Kidney epithelial cell (primary cell): ENCODE results near the gene NRG3. TPM values are rescaled to one million over a fixed set of nuclear protein-coding genes. Genes with fewer than 3 reads are reported as not detected.

ENCODE experiments used
- DNase-seq: peaks from one replicate; pipeline ENCODE4 v3.0.0-alpha.2; 2010; ENCODE audit warnings: low read depth
- H3K27me3 ChIP-seq: 2 replicates; pipeline ENCODE4 v1.6.0; 2011; ENCODE audit warnings: low read length; ENCODE audit not compliant: control insufficient read depth, insufficient read depth
- H3K36me3 ChIP-seq: 2 replicates; pipeline ENCODE4 v1.5.1; 2011; ENCODE audit warnings: low read length; ENCODE audit not compliant: control insufficient read depth, insufficient read depth
- H3K4me3 ChIP-seq: 2 replicates; pipeline ENCODE4 v1.5.1; 2011; ENCODE audit warnings: low read depth, mild to moderate bottlenecking, control low read depth, low read length
- total RNA-seq: library from RNA; depleted of rRNA; stranded (reverse); fragments of >200 nt; gene quantifications from 2 replicates; pipeline ENCODE4 v1.2.3, GENCODE V29; 2015
- TF ChIP-seq, protein P1 (sequence below): IDR thresholded peaks from 2 replicates; pipeline ENCODE4 v1.5.1; 2011; ENCODE audit warnings: mild to moderate bottlenecking, moderate library complexity, low read length, control low read depth, inconsistent platforms; ENCODE audit not compliant: insufficient read depth, poor library complexity, severe bottlenecking

Gene NRG3
- total RNA-seq, 1 donor from 2014 or later: 10.2 TPM

DNA sequence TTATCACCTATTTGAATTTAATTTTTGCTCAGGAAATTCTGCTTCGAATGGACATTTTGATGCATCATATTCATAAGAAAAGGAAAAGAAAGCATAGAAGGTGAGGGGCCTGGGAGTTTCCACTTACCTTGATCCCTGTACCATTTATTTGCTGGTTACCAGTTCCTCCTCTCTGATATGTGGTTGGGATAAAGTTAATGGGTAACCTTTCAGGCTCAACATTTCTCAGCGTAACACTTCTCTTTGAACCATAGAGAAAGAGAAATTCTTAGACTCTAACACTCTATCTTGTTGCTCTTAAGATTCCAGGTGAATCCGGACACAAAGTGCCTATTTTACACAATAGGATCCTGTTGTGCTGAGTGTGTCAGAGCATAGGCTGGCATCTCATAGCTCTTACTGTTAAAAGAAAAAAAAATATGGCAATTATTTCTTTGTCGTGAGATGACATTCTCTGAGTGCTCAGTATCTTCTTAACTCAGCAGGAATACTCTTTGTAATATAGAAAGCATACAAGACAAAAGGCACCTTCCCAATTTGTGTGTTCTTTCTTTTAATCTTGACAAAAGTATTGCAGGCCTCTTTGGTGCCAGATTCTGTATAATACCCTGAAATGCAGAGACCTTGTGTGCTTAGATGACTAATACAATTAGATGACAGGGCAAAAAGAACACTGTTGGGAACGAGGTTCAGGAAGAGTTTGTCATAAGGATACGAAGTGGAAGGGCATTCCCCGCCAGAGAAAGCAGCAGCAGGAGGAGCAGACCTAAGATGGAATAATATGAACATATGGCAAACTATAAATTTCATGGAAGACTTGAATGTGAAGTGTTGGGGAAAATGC is 689.6 kb downstream of the NRG3 start:
- DNase-seq: no peak

DNA sequence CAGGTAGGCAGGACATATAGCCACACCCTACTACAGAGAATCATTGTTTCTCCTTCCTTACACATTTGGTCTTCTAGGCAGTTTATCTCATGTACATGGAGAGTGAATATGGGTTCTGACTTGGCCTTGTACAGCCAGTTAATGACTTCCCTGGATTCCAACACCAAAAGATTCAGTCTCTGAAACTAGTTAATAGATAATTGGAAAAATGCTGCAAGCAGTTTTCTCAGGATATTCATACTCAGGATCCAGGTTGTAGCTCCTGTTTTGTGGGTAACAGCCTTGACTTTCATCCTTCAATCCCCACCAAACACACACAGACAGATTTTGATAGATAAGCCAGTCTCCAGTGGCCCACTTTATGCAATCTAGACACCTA is 690.2 kb downstream of the NRG3 start:
- no peak overlapping the region for H3K4me3 ChIP-seq
- H3K27me3 ChIP-seq: no peaks in the 10 kb centered on the region
- TF ChIP-seq, protein P1, sequence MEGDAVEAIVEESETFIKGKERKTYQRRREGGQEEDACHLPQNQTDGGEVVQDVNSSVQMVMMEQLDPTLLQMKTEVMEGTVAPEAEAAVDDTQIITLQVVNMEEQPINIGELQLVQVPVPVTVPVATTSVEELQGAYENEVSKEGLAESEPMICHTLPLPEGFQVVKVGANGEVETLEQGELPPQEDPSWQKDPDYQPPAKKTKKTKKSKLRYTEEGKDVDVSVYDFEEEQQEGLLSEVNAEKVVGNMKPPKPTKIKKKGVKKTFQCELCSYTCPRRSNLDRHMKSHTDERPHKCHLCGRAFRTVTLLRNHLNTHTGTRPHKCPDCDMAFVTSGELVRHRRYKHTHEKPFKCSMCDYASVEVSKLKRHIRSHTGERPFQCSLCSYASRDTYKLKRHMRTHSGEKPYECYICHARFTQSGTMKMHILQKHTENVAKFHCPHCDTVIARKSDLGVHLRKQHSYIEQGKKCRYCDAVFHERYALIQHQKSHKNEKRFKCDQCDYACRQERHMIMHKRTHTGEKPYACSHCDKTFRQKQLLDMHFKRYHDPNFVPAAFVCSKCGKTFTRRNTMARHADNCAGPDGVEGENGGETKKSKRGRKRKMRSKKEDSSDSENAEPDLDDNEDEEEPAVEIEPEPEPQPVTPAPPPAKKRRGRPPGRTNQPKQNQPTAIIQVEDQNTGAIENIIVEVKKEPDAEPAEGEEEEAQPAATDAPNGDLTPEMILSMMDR: no peak
- no peak for DNase-seq
- no peaks in the 10 kb centered on the region for H3K36me3 ChIP-seq

More for the DNA sequence above, 689.6 kb downstream of the NRG3 start:
- Histone ChIP-seq H3K4me3 (no peak overlapping the region), H3K36me3 (no peaks in the 10 kb centered on the region), H3K27me3 (no peaks in the 10 kb centered on the region)
- TF ChIP-seq, protein P1: no peak

DNA sequence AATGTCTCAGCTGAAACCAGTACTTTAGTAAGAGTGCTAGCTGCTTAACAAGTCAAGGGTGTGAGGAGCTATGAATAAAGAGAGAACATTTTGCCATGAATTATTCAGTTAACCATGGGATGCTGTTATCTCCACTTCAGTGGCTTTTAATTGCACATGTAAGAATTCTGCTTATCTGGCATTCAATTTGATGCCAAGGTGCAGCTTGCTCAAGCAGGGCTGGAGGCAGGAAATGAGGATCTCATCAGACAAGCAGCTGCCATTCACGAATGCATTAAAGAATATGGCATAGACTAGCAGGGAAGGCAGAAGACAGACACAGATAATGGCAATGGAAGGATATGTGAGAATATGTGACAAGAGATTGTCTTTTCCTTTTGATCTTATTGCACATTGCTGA is 697.8 kb downstream of the NRG3 start:
- Histone ChIP-seq H3K4me3 (no peak overlapping the region), H3K27me3 (no peaks in the 10 kb centered on the region), H3K36me3 (no peaks in the 10 kb centered on the region)
- TF ChIP-seq, protein P1: no peak
- DNase-seq: no peak

DNA sequence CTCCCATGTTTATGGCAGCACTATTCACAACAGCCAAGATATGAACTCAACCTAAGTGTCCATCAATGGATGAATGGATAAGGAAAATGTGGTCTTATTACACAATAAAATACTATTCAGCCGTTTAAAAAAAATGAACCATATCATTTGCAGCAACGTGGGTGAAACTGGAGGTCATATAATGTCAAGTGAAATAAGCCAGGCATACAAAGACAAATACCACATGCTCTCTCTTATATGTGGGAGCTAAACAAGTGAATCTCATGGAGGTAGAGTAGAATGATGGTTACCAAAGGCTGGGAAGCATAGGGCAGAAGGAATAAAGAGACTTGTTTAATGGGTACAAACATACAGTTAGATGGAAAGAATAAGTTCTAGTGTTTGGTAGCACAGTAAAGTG is 699.1 kb downstream of the NRG3 start:
- Histone ChIP-seq H3K27me3 (no peaks in the 10 kb centered on the region), H3K36me3 (no peaks in the 10 kb centered on the region), H3K4me3 (no peak overlapping the region)
- no peak for DNase-seq
- TF ChIP-seq, protein P1: no peak

DNA sequence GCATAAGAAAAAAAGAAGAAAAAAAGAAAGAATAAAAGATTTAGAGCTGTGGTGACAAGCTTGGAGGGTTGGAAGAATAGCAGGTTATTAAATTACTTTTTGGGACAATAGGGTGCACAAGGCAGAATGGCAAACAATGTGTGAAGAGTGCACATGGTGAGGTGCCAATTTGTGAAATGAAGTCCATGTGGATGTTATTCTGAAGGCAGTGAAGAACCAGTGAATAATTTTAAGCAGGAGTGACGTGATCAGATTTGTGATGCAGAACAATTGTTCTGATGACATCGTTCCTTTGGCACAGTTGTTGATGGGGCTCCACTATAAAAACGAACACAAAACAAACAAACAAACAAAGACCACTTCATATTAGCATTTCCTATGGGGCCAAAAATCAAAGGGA is 700.3 kb downstream of the NRG3 start:
- DNase-seq: no peak
- no peak overlapping the region for H3K4me3 ChIP-seq
- H3K36me3 ChIP-seq: no peaks in the 10 kb centered on the region
- no peaks in the 10 kb centered on the region for H3K27me3 ChIP-seq
- TF ChIP-seq, protein P1: no peak

DNA sequence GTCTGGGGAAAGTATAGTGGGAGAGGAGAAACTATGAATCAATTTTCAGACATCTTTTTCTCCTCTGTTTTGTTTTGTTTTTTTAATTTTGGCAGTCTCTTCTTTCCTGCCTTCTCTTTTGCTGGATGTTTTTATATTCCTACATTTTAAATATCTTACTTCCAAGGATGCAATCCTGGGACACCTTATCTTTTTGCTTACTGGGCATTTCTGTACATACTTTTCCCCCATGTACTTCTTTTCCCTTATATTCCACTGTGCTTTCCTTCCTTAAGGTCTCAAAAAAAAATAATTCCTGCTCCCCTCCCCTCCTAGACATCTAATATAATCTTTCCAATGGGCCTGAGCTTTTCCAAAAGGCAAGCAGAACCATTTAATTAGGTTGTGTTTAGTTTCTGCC is 701.1 kb downstream of the NRG3 start:
- DNase-seq: no peak
- Histone ChIP-seq H3K4me3 (no peak overlapping the region), H3K36me3 (no peaks in the 10 kb centered on the region), H3K27me3 (no peaks in the 10 kb centered on the region)
- TF ChIP-seq, protein P1: no peak
